ENCODE results near the gene SCRN1. TPM values are rescaled to one million over a fixed set of nuclear protein-coding genes. Genes with fewer than 3 reads are reported as not detected.

The SCRN1 gene
- total RNA-seq, 2 experiments from 2014 or later: 37.1 to 62.7 TPM

GRCh38 chr7:29898301-29898700, 91.3 kb downstream of the SCRN1 start:
- no peak for DNase-seq (ENCODE audit: low spot score)
- no peak overlapping the region for H3K4me2 ChIP-seq (ENCODE audit: low read length)
- H3K36me3 ChIP-seq (ENCODE audit: insufficient read depth, low read length): no peaks in the 10 kb centered on the region
- H3K9me3 ChIP-seq (ENCODE audit: low read length): no peaks in the 10 kb centered on the region
- H3K4me3 ChIP-seq (ENCODE audit: low read depth, low read length, poor library complexity, severe bottlenecking): no peak overlapping the region
- no peak overlapping the region for H3K27ac ChIP-seq (ENCODE audit: low read depth, low read length, poor library complexity, severe bottlenecking)
- CTCF ChIA-PET (ENCODE audit: unreplicated experiment): no interaction called here
- no peaks in the 10 kb centered on the region for H3K4me1 ChIP-seq (ENCODE audit: insufficient read depth, low read length, poor library complexity, severe bottlenecking)
- TF ChIP-seq EZH2phosphoT487 (IDR thresholded peaks at IDR 0.05; ENCODE audit: borderline replicate concordance, low read depth, low read length): no peak
- TF ChIP-seq, protein P1, sequence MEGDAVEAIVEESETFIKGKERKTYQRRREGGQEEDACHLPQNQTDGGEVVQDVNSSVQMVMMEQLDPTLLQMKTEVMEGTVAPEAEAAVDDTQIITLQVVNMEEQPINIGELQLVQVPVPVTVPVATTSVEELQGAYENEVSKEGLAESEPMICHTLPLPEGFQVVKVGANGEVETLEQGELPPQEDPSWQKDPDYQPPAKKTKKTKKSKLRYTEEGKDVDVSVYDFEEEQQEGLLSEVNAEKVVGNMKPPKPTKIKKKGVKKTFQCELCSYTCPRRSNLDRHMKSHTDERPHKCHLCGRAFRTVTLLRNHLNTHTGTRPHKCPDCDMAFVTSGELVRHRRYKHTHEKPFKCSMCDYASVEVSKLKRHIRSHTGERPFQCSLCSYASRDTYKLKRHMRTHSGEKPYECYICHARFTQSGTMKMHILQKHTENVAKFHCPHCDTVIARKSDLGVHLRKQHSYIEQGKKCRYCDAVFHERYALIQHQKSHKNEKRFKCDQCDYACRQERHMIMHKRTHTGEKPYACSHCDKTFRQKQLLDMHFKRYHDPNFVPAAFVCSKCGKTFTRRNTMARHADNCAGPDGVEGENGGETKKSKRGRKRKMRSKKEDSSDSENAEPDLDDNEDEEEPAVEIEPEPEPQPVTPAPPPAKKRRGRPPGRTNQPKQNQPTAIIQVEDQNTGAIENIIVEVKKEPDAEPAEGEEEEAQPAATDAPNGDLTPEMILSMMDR (conservative IDR thresholded peaks at IDR 0.05; ENCODE audit: low read length): no peak
- BruUV-seq (replicated peaks): no TSS peak
- H4K20me1 ChIP-seq (ENCODE audit: insufficient read depth, low read length): no peaks in the 10 kb centered on the region
- H3K9me2 ChIP-seq (ENCODE audit: insufficient read depth, low read length): no peaks in the 10 kb centered on the region
- no peaks in the 10 kb centered on the region for H3K79me2 ChIP-seq (ENCODE audit: insufficient read depth, low read depth, low read length)
- POLR2A ChIA-PET: no interaction called here
- H2AFZ ChIP-seq (ENCODE audit: low read length): no peak overlapping the region
- intact Hi-C loops (cut with micrococcal nuclease; ENCODE audit: unreplicated experiment): no loop called here

DNA sequence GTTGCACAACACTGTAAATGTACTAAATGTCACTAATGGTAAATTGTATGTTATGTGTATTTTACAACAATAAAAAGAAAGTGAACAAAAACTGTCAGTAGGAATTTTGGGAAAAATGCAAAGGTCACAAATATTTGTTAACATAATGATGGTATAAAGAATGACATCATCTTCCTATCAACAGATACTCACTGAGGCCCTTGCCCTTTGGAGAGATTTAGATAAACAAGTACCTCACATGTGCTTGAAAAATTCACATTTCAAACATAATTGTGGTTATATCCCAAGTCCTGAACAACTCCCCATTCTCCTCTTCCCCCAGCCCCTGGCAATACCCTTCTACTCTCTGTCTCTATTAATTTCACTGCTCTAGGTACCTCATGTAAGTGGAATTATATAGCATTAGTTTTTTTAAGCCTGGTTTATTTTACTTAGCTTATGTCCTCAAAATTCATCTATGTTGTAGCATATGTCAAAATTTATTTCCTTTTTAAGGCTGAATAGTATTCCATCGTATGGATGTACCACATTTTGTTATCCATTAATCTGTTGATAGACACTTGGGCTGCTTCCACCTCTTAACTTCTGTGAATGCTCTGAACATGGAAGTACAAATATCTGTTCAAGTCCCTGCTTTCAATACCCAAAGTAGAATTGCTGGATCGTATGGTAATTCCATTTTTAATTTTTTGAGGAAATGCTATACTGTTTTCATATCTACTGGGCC, 92.8 kb downstream of the SCRN1 start:
- DNase-seq (ENCODE audit: low spot score): no peak
- Histone ChIP-seq H3K4me3 (ENCODE audit: low read depth, low read length, poor library complexity, severe bottlenecking) (no peak overlapping the region), H3K27ac (ENCODE audit: low read depth, low read length, poor library complexity, severe bottlenecking) (no peak overlapping the region), H3K9me2 (ENCODE audit: insufficient read depth, low read length) (no peaks in the 10 kb centered on the region), H3K4me1 (ENCODE audit: insufficient read depth, low read length, poor library complexity, severe bottlenecking) (no peaks in the 10 kb centered on the region), H3K79me2 (ENCODE audit: insufficient read depth, low read depth, low read length) (no peaks in the 10 kb centered on the region), H3K4me2 (ENCODE audit: low read length) (no peak overlapping the region), H2AFZ (ENCODE audit: low read length) (no peak overlapping the region), H4K20me1 (ENCODE audit: insufficient read depth, low read length) (no peaks in the 10 kb centered on the region), H3K9me3 (ENCODE audit: low read length) (no peaks in the 10 kb centered on the region), H3K36me3 (ENCODE audit: insufficient read depth, low read length) (no peaks in the 10 kb centered on the region)
- intact Hi-C loops (cut with micrococcal nuclease; ENCODE audit: unreplicated experiment): no loop called here
- BruUV-seq (replicated peaks): no TSS peak
- no peak for TF ChIP-seq EZH2phosphoT487 (IDR thresholded peaks at IDR 0.05; ENCODE audit: borderline replicate concordance, low read depth, low read length)
- TF ChIP-seq, protein P1 (conservative IDR thresholded peaks at IDR 0.05; ENCODE audit: low read length): no peak
- ChIA-PET CTCF (ENCODE audit: unreplicated experiment) (no interaction called here), POLR2A (interaction anchor here (0.6 kb wide), 1 partner anchor 75 kb away, joined by 3 read pairs; no protein-coding TSS in a partner anchor)

GRCh38 chr7:29895559-29895958, 94.0 kb downstream of the SCRN1 start:
- TF ChIP-seq EZH2phosphoT487 (IDR thresholded peaks at IDR 0.05; ENCODE audit: borderline replicate concordance, low read depth, low read length): no peak
- TF ChIP-seq, protein P1 (conservative IDR thresholded peaks at IDR 0.05; ENCODE audit: low read length): no peak
- Histone ChIP-seq H3K9me2 (ENCODE audit: insufficient read depth, low read length) (no peaks in the 10 kb centered on the region), H4K20me1 (ENCODE audit: insufficient read depth, low read length) (no peaks in the 10 kb centered on the region), H2AFZ (ENCODE audit: low read length) (no peak overlapping the region), H3K9me3 (ENCODE audit: low read length) (no peaks in the 10 kb centered on the region), H3K36me3 (ENCODE audit: insufficient read depth, low read length) (no peaks in the 10 kb centered on the region), H3K4me2 (ENCODE audit: low read length) (no peak overlapping the region), H3K27ac (ENCODE audit: low read depth, low read length, poor library complexity, severe bottlenecking) (no peak overlapping the region), H3K79me2 (ENCODE audit: insufficient read depth, low read depth, low read length) (no peaks in the 10 kb centered on the region), H3K4me3 (ENCODE audit: low read depth, low read length, poor library complexity, severe bottlenecking) (no peak overlapping the region), H3K4me1 (ENCODE audit: insufficient read depth, low read length, poor library complexity, severe bottlenecking) (no peaks in the 10 kb centered on the region)
- no TSS peak for BruUV-seq (replicated peaks)
- CTCF ChIA-PET (ENCODE audit: unreplicated experiment): no interaction called here
- POLR2A ChIA-PET: no interaction called here
- DNase-seq (ENCODE audit: low spot score): no peak
- intact Hi-C loops (cut with micrococcal nuclease; ENCODE audit: unreplicated experiment): no loop called here

Measured in OCI-LY7 (cell line).